ENCODE data around the gene TRIM29.
A peak's percentile ranks its signal among the peaks of the same experiment; 100 is the strongest.
"Not testable (repeated sequence)": the region's sequence is repeated elsewhere in the genome, so short reads cannot be mapped to it uniquely, and the experiment has no call there.

Gene TRIM29

GRCh38 chr11:120172054-120172911 is 34.4 kb upstream of the TRIM29 start:
- DNase-seq: peak; percentile 82

- DNase-seq: no peak
Measured at GRCh38 chr11:120170741-120171261, 32.9 kb upstream of the TRIM29 start.

DNA sequence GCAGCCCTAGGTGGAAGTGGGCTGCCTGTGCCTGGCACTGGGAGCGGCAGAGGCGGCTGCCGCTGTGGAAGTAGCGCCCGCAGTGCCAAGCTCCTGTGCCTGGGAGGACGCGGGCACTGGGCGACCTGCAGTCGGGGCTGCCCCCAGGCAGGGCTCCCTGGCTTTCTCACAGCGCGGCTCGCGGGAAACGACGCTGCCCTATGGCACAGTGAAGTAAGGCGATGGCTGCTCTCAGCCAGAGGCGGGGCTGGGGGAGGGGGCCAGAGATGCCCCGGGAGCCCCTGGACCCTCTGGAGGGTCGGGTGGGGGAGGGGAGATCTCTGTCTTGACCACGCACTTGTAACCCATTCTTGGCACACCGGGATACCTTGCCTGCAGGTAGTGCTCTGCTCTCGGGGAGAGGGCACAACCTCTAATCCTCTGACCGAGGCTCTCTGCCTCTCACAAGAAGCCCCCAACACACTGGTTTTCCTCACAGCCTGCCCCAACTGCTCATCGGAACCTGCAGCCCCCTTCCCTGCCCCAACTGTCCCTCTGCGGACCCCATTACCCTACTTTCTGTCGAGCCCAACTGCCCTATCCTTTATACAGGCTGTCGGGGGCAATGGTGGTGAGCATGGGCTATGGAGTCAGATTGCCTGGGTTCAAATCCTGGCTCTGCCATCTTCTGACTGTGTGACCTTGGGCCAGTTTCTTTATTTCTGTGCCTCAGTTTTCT is 32.2 kb upstream of the TRIM29 start:
- no peak for DNase-seq

DNA sequence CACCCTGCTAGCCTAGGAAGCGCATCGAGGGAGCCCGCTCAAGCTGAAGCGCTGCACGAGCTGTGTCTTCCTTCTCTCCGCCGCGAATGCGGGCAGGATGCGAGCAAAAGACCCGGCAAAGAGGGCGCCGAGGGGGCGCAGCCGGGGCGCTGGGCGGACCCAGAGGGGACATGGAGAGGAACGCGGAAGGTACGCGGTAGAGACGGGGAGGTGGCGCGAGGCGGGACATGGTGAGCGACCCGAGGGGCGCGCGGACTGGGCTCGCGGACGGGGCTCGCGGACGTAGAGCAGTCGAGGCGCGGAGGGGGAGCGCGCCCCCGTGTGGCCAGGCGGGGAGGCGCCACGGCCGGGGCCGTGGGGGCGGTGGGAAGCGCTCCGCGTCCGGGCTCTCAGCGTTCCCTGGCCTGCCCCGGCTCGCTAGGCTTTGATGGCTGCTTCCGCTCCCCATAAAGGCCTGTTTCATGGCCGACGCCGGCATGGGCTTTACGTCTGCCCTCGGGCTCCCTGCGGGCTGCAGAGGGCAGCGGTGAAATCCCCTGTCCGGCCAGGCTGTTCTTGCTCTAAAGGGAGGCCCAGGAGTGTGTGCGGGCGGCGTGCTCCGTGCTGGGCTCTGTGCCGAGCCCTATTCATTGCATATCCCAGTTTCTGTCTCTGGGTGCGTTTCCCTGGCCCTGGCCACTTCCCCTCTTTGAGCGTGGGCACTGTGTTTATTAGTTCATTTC is 31.2 kb upstream of the TRIM29 start:
- DNase-seq: peak; percentile 86

GRCh38 chr11:120168108-120168959 is 30.4 kb upstream of the TRIM29 start:
- no peak for DNase-seq

DNA sequence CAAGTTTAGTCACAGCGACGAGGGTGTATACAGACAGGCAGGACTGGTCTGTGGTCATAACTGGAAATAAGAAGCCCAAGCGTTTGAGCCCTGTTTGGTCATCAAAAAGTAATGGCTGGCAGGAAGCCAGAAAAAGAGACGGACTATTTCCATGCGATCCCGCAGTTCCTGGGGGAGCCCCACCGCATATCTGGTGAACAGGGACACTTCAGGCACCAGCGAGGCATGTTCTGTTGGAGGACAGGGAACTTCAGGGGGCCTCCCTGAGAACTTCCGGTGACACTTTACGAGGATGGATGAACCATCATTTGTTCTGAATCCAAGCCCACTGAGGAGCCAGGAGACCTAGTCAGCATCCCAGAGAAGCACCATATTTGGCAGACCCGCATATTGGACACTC is 29.7 kb upstream of the TRIM29 start:
- no peak for DNase-seq

GRCh38 chr11:120160436-120160835 is 22.5 kb upstream of the TRIM29 start:
- no peak for DNase-seq

DNA sequence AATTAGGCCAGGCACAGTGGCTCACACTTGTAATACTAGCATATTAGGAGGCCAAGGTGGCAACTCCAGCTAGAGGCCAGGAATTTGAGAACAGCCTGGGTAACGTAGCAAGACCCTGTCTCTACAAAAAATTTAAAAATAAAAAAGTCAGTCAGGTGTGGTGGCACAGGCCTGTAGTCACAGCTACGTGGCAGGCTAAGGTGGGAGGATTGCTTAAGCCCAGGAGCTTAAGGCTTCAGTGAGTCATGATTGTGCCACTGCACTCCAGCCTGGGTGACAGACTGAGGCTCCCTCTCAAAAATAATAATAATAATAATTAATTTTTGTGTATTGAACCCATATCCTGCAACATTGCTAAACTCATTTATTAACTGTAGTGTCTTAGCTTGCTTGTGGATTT is 15.3 kb upstream of the TRIM29 start:
- DNase-seq: no peak

GRCh38 chr11:120151536-120151935 is 13.6 kb upstream of the TRIM29 start:
- DNase-seq: no peak

DNA sequence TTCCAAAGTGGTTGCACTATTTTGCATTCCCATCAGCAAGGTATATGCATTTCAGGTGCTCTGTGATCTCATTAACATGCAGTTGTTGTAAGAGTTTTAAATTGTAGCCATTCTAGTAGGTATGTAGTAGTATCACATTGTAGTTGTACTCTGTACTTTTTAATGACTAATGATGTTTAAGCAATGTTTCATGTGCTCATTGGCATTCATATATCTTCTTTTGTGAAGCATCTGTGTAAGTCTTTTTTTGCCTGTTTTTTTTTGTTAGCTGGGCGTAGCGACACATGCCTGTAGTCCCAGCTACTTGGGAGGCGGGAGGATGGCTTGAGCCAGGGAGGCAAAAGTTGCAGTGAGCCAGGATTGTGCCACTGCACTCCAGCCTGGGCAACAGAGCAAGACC is 11.3 kb upstream of the TRIM29 start:
- DNase-seq: no peak

DNA sequence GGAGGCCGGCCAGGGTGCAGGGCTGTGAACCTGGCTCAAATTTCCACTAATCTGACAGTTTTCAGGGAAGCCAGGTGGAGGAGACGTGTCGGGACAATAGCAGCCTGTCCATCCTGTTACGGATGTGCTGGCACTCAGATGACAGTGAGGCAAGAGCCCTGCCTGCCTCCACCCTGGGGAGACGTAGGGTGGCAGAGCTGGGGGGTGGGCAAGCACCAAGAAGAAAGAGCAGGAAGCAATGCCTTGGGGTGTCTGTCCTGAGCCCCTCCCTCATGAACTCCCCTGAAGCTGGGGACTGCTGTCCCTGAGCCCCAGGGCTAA is 10.0 kb upstream of the TRIM29 start:
- DNase-seq: no peak

GRCh38 chr11:120147094-120147949 is 9.4 kb upstream of the TRIM29 start:
- DNase-seq: no peak

- no peak for DNase-seq
Measured at GRCh38 chr11:120146413-120147093, 8.6 kb upstream of the TRIM29 start.

- no peak for DNase-seq
Measured at GRCh38 chr11:120144501-120144900, 6.6 kb upstream of the TRIM29 start.

- not testable (repeated sequence) for DNase-seq
Measured at GRCh38 chr11:120143472-120143871, 5.6 kb upstream of the TRIM29 start.

DNA sequence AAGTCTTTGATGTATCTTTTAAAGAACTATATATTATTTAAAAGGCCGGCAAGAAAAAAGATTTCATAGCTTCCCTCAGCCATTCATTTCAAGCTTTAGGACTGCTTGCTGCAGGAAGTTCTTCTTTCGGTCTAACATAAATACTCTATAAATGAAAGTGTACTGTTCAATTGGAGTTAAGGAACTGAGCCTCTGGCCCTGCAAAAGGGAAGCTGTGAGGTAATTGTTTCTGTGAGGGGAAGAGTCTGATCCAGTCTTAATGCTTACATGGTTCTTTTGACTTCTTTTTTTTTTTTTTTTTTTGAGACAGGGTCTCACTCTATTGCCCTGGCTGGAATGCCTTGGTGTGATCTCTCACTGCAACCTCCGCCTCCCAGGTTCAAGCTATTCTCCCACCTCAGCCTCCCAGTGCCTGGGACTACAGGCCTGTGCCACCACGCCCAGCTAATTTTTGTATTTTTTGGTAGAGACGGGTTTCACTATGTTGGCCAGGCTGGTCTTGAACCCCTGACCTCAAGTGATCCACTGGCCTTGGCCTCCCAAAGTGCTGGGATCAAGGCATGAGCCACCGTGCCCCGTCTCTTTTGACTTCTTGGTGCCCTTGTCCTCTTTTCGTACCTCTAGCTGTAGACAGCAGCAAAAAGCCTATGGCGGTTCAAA is 4.7 kb upstream of the TRIM29 start:
- DNase-seq: peak; percentile 29

- no peak for DNase-seq
Measured at GRCh38 chr11:120141768-120142423, 4.0 kb upstream of the TRIM29 start.

DNA sequence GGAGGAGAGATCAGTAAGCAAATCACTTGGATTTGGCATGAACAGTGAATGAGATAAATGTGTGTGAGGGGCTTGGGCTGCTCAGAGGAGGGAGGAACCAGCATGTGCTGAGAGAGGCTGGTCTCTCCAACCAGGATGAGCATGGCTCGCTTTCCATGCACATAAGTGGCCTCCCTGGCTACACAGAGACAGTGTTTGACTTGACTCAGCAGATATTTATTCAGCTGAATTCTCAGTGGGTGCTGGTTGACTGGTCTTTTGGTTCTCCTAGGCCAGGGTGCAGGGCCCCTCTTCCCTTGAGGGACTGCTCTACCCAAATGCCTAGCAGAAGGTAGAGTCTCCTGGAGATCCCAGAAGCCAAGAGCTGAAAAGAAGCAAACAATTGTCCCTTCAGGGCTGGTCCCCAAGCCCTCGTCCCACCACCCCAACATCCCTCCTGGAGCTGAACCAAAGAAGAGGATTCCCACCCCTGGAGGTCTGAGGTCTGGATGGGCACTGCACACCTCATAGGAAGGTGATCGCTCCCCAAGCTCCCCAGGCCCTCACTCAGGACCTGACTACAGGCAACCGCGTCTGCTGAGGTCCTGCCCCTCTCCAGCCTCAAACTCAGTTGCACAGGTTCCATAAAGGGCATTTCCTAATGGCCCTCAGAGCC is 3.3 kb upstream of the TRIM29 start:
- no peak for DNase-seq
